Fibroblast of mammary gland (primary cell): ENCODE data around the gene EFCAB13.

Experiments used
- DNase-seq: peaks from one replicate; pipeline ENCODE4 v3.0.0-alpha.2; 2010; ENCODE audit warnings: low read depth
- H3K4me3 ChIP-seq: 2 replicates; pipeline ENCODE4 v1.5.1; 2011; ENCODE audit warnings: low read depth, mild to moderate bottlenecking, low read length, moderate library complexity; ENCODE audit not compliant: control insufficient read depth
- CTCF ChIP-seq: conservative IDR thresholded peaks from 2 replicates; pipeline ENCODE4 v1.5.1; 2011; ENCODE audit warnings: low read depth, low read length, inconsistent platforms; ENCODE audit not compliant: control insufficient read depth, insufficient read depth

EFCAB13 gene

GRCh38 chr17:47295037-47295873 lies 28.5 kb upstream of the EFCAB13 start:
- no peak for TF ChIP-seq CTCF
- DNase-seq = no peak
- no peak overlapping the region for H3K4me3 ChIP-seq

- no peak for TF ChIP-seq CTCF
- H3K4me3 ChIP-seq = no peak overlapping the region
- DNase-seq = no peak
These were observed 27.9 kb upstream of the EFCAB13 start for GRCh38 chr17:47295874-47296255.

GRCh38 chr17:47297661-47298400 lies 25.9 kb upstream of the EFCAB13 start:
- no peak for DNase-seq
- TF ChIP-seq CTCF = no peak
- no peak overlapping the region for H3K4me3 ChIP-seq

- DNase-seq = no peak
- no peak overlapping the region for H3K4me3 ChIP-seq
- TF ChIP-seq CTCF = no peak
These were observed 25.0 kb upstream of the EFCAB13 start for GRCh38 chr17:47298712-47299111.

- H3K4me3 ChIP-seq = no peak overlapping the region
- TF ChIP-seq CTCF = no peak
- DNase-seq = no peak
These were observed 24.4 kb upstream of the EFCAB13 start for GRCh38 chr17:47299239-47299910.

GRCh38 chr17:47300718-47301117 lies 23.0 kb upstream of the EFCAB13 start:
- no peak for TF ChIP-seq CTCF
- no peak overlapping the region for H3K4me3 ChIP-seq
- DNase-seq = no peak
